Lower lobe of right lung (tissue), 2 donors: Measurements from ENCODE around the gene LSAMP. TPM values are rescaled to one million over a fixed set of nuclear protein-coding genes. Genes with fewer than 3 reads are reported as not detected.
A peak's percentile ranks its signal among the peaks of the same experiment; 100 is the strongest.

Experiments used
- ATAC-seq, 2 donors: fragments of 200-7000 bp; cut with Tn5 transposase; one replicate each; pipeline ENCODE4 v1.9.1; 2020 to 2022; ENCODE audit warnings: mild to moderate bottlenecking in 2 of 2, moderate library complexity in 2 of 2
- DNase-seq: peaks from one replicate; pipeline ENCODE4 v3.0.0-alpha.2; 2020
- H3K27ac ChIP-seq: fragments of 200-600 bp; one replicate; pipeline ENCODE4 v1.8.0; 2022
- H3K27me3 ChIP-seq: fragments of 200-600 bp; one replicate; pipeline ENCODE4 v1.8.0; 2022; ENCODE audit warnings: low read depth
- H3K36me3 ChIP-seq: fragments of 200-600 bp; one replicate; pipeline ENCODE4 v1.8.0; 2022; ENCODE audit warnings: mild to moderate bottlenecking
- H3K4me1 ChIP-seq: fragments of 200-600 bp; one replicate; pipeline ENCODE4 v1.8.0; 2022
- H3K4me3 ChIP-seq: fragments of 200-600 bp; one replicate; pipeline ENCODE4 v1.8.0; 2022; ENCODE audit warnings: mild to moderate bottlenecking
- H3K9me3 ChIP-seq: fragments of 200-600 bp; one replicate; pipeline ENCODE4 v1.8.0; 2022
- intact Hi-C: fragments of 100-400 bp; cut with DNase I; formaldehyde crosslinking; loops from one replicate; pipeline ENCODE4 v1.11.0; 2022
- total RNA-seq: library from RNA; stranded (reverse); fragmentation: NEBNext Ultra II Directional; extraction: Animal tissue kit (Norgen Biotek cat#: 25700); gene quantifications from one replicate; pipeline ENCODE4 v1.2.1, GENCODE V29; 2021
- TF ChIP-seq, protein P1 (sequence below): fragments of 200-600 bp; IDR thresholded peaks from one replicate; pipeline ENCODE4 v1.8.0; 2022; ENCODE audit warnings: antibody characterized with exemption, mild to moderate bottlenecking
- donor health status: DM: no; HTN: yes; CAD: no; lungs with severe emphysema.

The LSAMP gene
- total RNA-seq, 1 donor from 2014 or later, result 20.1 TPM

DNA sequence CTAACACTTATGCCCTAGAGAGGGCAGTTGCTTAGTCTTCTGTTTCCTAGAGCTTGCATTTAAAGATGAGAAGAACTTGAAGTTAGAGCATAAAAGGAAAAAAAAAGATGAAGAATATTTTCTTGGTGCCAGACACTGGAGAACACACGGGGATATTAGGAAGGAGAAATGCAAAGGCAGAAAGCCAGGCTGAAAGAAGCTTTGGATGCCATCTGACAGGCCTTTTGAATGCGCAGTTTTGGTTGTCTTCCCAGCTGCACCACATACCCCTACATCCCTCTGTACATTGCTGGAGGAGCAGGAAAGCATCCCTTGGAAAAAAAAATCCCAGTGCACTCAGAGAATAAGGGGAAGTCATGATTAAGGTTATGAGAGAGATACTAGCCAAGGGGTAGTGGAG, 443.1 kb downstream of the LSAMP start:
- H3K27ac ChIP-seq, result no peak overlapping the region
- DNase-seq, result no peak
- H3K4me3 ChIP-seq, result no peak overlapping the region
- no peaks in the 10 kb centered on the region for H3K9me3 ChIP-seq
- TF ChIP-seq, protein P1, sequence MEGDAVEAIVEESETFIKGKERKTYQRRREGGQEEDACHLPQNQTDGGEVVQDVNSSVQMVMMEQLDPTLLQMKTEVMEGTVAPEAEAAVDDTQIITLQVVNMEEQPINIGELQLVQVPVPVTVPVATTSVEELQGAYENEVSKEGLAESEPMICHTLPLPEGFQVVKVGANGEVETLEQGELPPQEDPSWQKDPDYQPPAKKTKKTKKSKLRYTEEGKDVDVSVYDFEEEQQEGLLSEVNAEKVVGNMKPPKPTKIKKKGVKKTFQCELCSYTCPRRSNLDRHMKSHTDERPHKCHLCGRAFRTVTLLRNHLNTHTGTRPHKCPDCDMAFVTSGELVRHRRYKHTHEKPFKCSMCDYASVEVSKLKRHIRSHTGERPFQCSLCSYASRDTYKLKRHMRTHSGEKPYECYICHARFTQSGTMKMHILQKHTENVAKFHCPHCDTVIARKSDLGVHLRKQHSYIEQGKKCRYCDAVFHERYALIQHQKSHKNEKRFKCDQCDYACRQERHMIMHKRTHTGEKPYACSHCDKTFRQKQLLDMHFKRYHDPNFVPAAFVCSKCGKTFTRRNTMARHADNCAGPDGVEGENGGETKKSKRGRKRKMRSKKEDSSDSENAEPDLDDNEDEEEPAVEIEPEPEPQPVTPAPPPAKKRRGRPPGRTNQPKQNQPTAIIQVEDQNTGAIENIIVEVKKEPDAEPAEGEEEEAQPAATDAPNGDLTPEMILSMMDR, result no peak
- H3K27me3 ChIP-seq, result no peaks in the 10 kb centered on the region
- intact Hi-C loops, result no loop called here
- H3K4me1 ChIP-seq, result peaks cover 5% of the 10 kb centered on the region
- H3K36me3 ChIP-seq, result no peaks in the 10 kb centered on the region
- no peak for ATAC-seq

DNA sequence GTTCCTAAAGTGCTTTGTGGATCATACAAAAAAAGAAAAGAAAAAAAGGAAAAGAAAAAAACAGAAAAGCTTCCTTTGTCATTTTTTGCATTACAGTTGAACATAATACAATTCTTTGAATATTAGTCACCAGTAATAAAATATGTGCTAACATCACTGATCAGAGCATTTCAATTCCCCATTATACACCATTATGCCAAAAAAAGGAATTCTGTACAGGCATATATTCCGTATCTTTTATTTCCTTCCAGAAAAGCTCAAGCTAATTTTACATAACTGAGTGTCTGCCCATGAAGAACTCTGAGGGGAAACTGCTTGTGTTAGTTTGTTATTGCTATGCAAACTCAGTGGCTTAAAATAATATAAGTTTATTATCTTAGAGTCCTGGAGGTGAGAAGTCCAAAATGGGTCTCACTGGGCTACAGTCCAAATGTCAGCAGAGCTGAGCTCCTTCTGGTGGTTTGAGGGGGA, 444.1 kb downstream of the LSAMP start:
- Histone ChIP-seq H3K36me3 (no peaks in the 10 kb centered on the region), H3K4me3 (no peak overlapping the region), H3K27me3 (no peaks in the 10 kb centered on the region), H3K27ac (no peak overlapping the region), H3K4me1 (peaks cover 5% of the 10 kb centered on the region), H3K9me3 (no peaks in the 10 kb centered on the region)
- DNase-seq (no peak), ATAC-seq (no peak)
- intact Hi-C loops, result no loop called here
- TF ChIP-seq, protein P1, result no peak

DNA sequence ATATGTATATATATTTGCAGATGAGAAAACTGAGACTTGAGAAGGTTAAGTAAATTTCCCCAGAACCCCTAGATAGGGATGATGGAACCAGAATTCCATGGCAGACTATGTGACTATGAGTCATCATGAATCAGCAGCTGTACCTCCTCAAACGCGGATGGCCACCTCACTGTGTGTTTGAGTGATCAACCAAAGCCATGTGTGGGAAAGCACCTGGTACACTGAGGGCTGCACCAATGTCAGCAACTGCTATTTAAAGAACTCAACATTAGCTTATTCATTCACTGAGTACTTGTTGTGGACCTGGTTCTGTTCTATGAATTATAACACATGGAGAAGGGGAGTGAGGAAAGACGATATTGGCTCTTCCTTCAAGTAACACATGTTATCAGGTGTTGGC, 445.0 kb downstream of the LSAMP start:
- no peak for DNase-seq
- H3K4me1 ChIP-seq, result peaks cover 5% of the 10 kb centered on the region
- ATAC-seq, result peak in 1 of 2 donors; percentile 21
- H3K9me3 ChIP-seq, result no peaks in the 10 kb centered on the region
- TF ChIP-seq, protein P1, result no peak
- no peaks in the 10 kb centered on the region for H3K27me3 ChIP-seq
- no peak overlapping the region for H3K4me3 ChIP-seq
- H3K27ac ChIP-seq, result no peak overlapping the region
- intact Hi-C loops, result no loop called here
- H3K36me3 ChIP-seq, result no peaks in the 10 kb centered on the region

DNA sequence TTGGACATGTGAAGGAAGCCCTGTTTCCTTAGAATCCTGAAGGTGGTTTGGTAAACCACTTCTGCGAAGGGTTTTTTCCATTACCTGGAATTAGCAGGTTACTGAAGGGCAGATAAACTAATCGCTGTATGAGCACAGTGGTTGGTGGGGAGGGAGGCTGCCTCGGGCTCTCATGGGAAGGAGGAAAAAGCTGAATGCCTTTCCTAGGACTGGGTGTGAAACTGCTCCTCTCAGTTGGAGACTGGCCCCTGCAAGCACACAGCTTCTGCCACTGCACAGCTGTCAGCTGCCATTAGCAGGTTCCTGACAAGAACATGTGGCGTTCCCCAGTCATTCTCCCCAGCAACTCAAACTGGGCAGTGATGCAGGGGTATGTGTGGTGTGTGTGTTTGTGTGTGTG, 445.7 kb downstream of the LSAMP start:
- Histone ChIP-seq H3K36me3 (no peaks in the 10 kb centered on the region), H3K27ac (no peak overlapping the region), H3K4me1 (peaks cover 5% of the 10 kb centered on the region), H3K9me3 (no peaks in the 10 kb centered on the region), H3K4me3 (no peak overlapping the region), H3K27me3 (no peaks in the 10 kb centered on the region)
- DNase-seq (no peak), ATAC-seq (peak in 1 of 2 donors; percentile 28)
- TF ChIP-seq, protein P1, result no peak
- intact Hi-C loops, result no loop called here

DNA sequence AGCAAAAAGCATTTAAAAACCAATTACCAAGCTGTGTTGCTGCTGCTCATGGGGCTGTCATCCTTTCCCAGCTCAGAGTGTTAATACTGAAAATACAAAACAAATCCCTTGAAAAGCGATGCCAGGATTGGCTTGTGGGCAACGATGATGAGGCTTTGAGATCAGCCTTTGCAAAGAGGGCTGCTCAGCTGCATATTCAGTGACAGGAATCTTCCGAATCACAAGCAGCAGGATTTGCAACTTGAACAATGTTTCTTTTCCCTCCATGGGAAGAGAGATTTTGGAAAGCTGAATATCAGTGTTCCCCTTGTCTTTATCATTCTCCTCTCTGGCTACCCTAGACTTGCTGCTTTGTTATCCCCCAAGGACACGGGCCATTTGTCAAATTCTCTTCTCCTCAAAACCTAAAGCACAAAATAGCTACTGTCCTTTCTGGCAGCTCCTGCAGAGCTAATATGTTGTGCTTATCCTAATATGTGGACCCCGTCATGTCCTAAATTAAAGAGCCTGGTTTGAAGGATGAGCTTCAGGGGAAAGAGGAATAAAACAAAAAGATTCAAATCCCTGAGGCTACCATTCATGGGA, 446.2 kb downstream of the LSAMP start:
- Histone ChIP-seq H3K4me1 (peaks cover 5% of the 10 kb centered on the region), H3K4me3 (no peak overlapping the region), H3K36me3 (no peaks in the 10 kb centered on the region), H3K27ac (no peak overlapping the region), H3K9me3 (no peaks in the 10 kb centered on the region), H3K27me3 (no peaks in the 10 kb centered on the region)
- DNase-seq, result no peak
- intact Hi-C loops, result no loop called here
- no peak for ATAC-seq
- TF ChIP-seq, protein P1, result no peak
